Measurements from ENCODE around the gene PLS3. TPM values are rescaled to one million over a fixed set of nuclear protein-coding genes. Genes with fewer than 3 reads are reported as not detected.
A peak's percentile ranks its signal among the peaks of the same experiment; 100 is the strongest.

Gene PLS3
- total RNA-seq, result 10 to 100 TPM; 76.8 to 84.0 (median 80.8) TPM

DNA sequence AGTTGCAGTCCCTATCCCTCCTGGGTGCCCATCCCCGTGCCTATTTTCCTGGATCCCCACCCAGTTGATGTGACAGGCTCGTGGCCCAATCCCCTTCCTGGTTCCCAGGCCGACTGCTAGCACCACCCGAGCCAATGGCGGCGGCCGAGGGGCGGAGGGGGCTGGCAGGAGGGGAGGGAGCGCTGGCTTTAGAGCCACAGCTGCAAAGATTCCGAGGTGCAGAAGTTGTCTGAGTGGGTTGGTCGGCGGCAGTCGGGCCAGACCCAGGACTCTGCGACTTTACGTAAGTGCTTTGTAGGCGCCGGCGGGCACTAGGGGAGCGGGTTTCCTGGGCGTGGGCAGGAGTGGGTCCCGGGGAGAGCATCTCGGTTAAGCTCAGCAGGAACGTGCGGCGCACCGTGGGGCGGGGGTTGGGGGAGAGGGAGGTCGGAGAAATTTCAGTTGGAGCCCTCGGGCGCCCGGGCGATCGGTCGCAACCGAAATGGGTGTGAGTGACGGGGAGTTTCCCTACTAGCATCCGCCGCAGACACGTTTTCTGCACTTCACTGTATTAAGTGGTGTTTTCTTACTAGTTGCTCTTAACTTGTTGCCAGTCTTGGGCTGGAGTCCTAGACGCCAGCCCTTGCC lies at the start of gene PLS3:
TSS of gene PLS3 (plus strand) at position 197 of the 627 bp plus-strand sequence. CDS start 49,077 bp downstream, outside the sequence.
- Histone ChIP-seq H3K27me3 (peaks cover 0 to 9% (median 0%) of the 10 kb centered on the region in 4 donors), H3K27ac (replicated peaks in 1 of 4) (peak within 1 kb of the TSS; percentile 87 to 92 (median 91)), H3K9me3 (no peaks in the 10 kb centered on the region), H3K4me1 (peaks cover 13 to 45% (median 31%) of the 10 kb centered on the region in 4 donors), H3K4me3 (peak within 1 kb of the TSS; percentile 65 to 76 (median 71)), H3K36me3 (no peaks in the 10 kb centered on the region)
- TF ChIP-seq POLR2A (IDR thresholded peaks at IDR 0.05; ENCODE audit: low read depth) (peak; percentile 36), EP300 (IDR thresholded peaks at IDR 0.05) (no peak), POLR2AphosphoS5 (IDR thresholded peaks at IDR 0.05) (peak; percentile 82 to 91)
- TF ChIP-seq, protein P1, sequence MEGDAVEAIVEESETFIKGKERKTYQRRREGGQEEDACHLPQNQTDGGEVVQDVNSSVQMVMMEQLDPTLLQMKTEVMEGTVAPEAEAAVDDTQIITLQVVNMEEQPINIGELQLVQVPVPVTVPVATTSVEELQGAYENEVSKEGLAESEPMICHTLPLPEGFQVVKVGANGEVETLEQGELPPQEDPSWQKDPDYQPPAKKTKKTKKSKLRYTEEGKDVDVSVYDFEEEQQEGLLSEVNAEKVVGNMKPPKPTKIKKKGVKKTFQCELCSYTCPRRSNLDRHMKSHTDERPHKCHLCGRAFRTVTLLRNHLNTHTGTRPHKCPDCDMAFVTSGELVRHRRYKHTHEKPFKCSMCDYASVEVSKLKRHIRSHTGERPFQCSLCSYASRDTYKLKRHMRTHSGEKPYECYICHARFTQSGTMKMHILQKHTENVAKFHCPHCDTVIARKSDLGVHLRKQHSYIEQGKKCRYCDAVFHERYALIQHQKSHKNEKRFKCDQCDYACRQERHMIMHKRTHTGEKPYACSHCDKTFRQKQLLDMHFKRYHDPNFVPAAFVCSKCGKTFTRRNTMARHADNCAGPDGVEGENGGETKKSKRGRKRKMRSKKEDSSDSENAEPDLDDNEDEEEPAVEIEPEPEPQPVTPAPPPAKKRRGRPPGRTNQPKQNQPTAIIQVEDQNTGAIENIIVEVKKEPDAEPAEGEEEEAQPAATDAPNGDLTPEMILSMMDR (IDR thresholded peaks at IDR 0.05), result no peak
- intact Hi-C loops (cut with DNase I), result loop anchor here (5.0 kb wide), 2 partner anchors 61 to 229 kb away; no protein-coding TSS in a partner anchor
- DNase-seq (ENCODE audit: extremely low spot score), result no peak
- 5% methylated on average over 23 of the region's 40 CpGs for WGBS

- DNase-seq (ENCODE audit: extremely low spot score), result no peak
- 64% methylated on average over 2 of the region's 2 CpGs for WGBS
- no peak overlapping the region for H3K4me3 ChIP-seq
- intact Hi-C loops (cut with DNase I), result no loop called here
- no peaks in the 10 kb centered on the region for H3K36me3 ChIP-seq
- no peaks in the 10 kb centered on the region for H3K9me3 ChIP-seq
- H3K4me1 ChIP-seq, result no peaks in the 10 kb centered on the region
- TF ChIP-seq, protein P1 (IDR thresholded peaks at IDR 0.05), result no peak
- no peak for TF ChIP-seq POLR2AphosphoS5 (IDR thresholded peaks at IDR 0.05)
- no peak for TF ChIP-seq EP300 (IDR thresholded peaks at IDR 0.05)
- TF ChIP-seq POLR2A (IDR thresholded peaks at IDR 0.05; ENCODE audit: low read depth), result no peak
- H3K27me3 ChIP-seq, result no peaks in the 10 kb centered on the region
- no peak overlapping the region for H3K27ac ChIP-seq (replicated peaks in 1 of 4)
These were observed 42.9 kb upstream of the PLS3 start for GRCh38 chrX:115518113-115518512.

DNA sequence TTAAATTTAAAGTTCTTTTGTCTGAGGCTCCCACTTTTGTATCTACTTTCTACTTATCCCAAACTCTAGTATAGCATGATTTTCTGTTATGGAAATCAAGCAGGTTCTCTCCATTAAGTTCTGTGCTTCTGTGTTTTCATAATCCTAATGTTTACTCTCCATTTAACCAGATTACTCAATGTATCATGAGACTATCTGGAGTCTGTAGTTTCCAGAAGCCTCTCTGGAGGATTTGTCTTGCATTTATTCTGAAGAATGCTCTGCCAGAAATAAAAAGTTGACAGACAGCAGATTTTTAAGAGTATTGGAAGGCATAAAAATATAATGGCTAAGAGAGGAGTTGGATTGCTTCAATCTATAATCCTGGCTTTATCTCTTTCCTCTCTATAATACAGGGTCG lies 39.2 kb upstream of the PLS3 start:
- TF ChIP-seq POLR2A (IDR thresholded peaks at IDR 0.05; ENCODE audit: low read depth) (no peak), EP300 (IDR thresholded peaks at IDR 0.05) (no peak), POLR2AphosphoS5 (IDR thresholded peaks at IDR 0.05) (no peak)
- TF ChIP-seq, protein P1 (IDR thresholded peaks at IDR 0.05), result no peak
- Histone ChIP-seq H3K27me3 (no peaks in the 10 kb centered on the region), H3K36me3 (no peaks in the 10 kb centered on the region), H3K4me3 (no peak overlapping the region), H3K9me3 (no peaks in the 10 kb centered on the region), H3K4me1 (no peaks in the 10 kb centered on the region), H3K27ac (replicated peaks in 1 of 4) (no peak overlapping the region)
- intact Hi-C loops (cut with DNase I), result no loop called here
- DNase-seq (ENCODE audit: extremely low spot score), result no peak
- whole genome bisulfite sequencing, result 33% methylated on average over 1 of the region's 1 CpG

GRCh38 chrX:115522952-115523351 lies 38.0 kb upstream of the PLS3 start:
- Histone ChIP-seq H3K36me3 (no peaks in the 10 kb centered on the region), H3K4me3 (no peak overlapping the region), H3K27ac (replicated peaks in 1 of 4) (no peak overlapping the region), H3K4me1 (no peaks in the 10 kb centered on the region), H3K27me3 (no peaks in the 10 kb centered on the region), H3K9me3 (no peaks in the 10 kb centered on the region)
- DNase-seq (ENCODE audit: extremely low spot score), result no peak
- TF ChIP-seq, protein P1 (IDR thresholded peaks at IDR 0.05), result no peak
- TF ChIP-seq POLR2AphosphoS5 (IDR thresholded peaks at IDR 0.05), result no peak
- TF ChIP-seq EP300 (IDR thresholded peaks at IDR 0.05), result no peak
- TF ChIP-seq POLR2A (IDR thresholded peaks at IDR 0.05; ENCODE audit: low read depth), result no peak
- intact Hi-C loops (cut with DNase I), result no loop called here

DNA sequence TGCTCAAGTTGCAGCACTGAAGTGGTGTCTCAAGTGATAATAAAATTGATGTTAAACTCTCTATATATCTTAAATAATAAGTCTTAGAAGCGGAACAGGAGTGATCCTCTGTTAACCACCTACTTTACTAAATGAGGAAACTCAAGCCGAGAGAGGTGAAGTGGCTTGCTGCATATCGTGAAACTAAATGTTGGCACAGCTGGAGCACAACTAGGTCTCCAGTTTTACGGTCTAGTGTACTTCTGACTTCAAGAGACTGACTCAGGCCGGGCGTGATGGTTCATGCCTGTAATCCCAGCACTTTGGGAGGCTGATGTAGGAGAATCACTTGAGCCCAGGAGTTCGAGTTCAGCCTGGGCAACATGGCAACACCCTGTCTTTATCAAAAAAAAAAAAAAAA lies 35.5 kb upstream of the PLS3 start:
- no peaks in the 10 kb centered on the region for H3K9me3 ChIP-seq
- 76% methylated on average over 7 of the region's 7 CpGs for WGBS
- H3K27ac ChIP-seq (replicated peaks in 1 of 4), result no peak overlapping the region
- DNase-seq (ENCODE audit: extremely low spot score), result no peak
- intact Hi-C loops (cut with DNase I), result no loop called here
- H3K4me1 ChIP-seq, result no peaks in the 10 kb centered on the region
- no peaks in the 10 kb centered on the region for H3K27me3 ChIP-seq
- no peaks in the 10 kb centered on the region for H3K36me3 ChIP-seq
- H3K4me3 ChIP-seq, result no peak overlapping the region
- no peak for TF ChIP-seq POLR2AphosphoS5 (IDR thresholded peaks at IDR 0.05)
- TF ChIP-seq EP300 (IDR thresholded peaks at IDR 0.05), result no peak
- TF ChIP-seq, protein P1 (IDR thresholded peaks at IDR 0.05), result no peak
- TF ChIP-seq POLR2A (IDR thresholded peaks at IDR 0.05; ENCODE audit: low read depth), result no peak
